Neuron (in vitro differentiated cells): ENCODE data around the gene THRAP3.

Experiments
- H2AFZ ChIP-seq: one replicate; pipeline ENCODE4 v1.6.1; 2013; ENCODE audit warnings: low read depth, mild to moderate bottlenecking, inconsistent platforms, low read length, moderate library complexity
- H3K27me3 ChIP-seq: one replicate; pipeline ENCODE4 v1.6.1; 2013; ENCODE audit warnings: low read length; ENCODE audit not compliant: insufficient read depth
- H3K36me3 ChIP-seq: one replicate; pipeline ENCODE4 v1.6.1; 2013; ENCODE audit warnings: low read length; ENCODE audit not compliant: insufficient read depth
- H3K4me1 ChIP-seq: one replicate; pipeline ENCODE4 v1.6.1; 2013; ENCODE audit warnings: low read length; ENCODE audit not compliant: insufficient read depth
- H3K4me3 ChIP-seq: 2 replicates; pipeline ENCODE4 v1.5.1; 2013; ENCODE audit warnings: mild to moderate bottlenecking, low read length, moderate library complexity
- H3K9me3 ChIP-seq: one replicate; pipeline ENCODE4 v1.6.1; 2013; ENCODE audit warnings: low read length

Gene THRAP3

GRCh38 chr1:36322041-36322785 lies 98.0 kb downstream of the THRAP3 start:
- Histone ChIP-seq H3K9me3 (no peaks in the 10 kb centered on the region), H3K4me3 (no peak overlapping the region), H3K27me3 (no peaks in the 10 kb centered on the region), H3K4me1 (peaks cover 20% of the 10 kb centered on the region), H3K36me3 (peaks cover 27% of the 10 kb centered on the region), H2AFZ (no peak overlapping the region)

- Histone ChIP-seq H3K27me3 (no peaks in the 10 kb centered on the region), H2AFZ (no peak overlapping the region), H3K4me3 (peak overlapping the region; percentile 45), H3K4me1 (peaks cover 20% of the 10 kb centered on the region), H3K36me3 (peaks cover 24% of the 10 kb centered on the region), H3K9me3 (no peaks in the 10 kb centered on the region)
Observed at GRCh38 chr1:36322786-36323635, 98.8 kb downstream of the THRAP3 start.

- Histone ChIP-seq H3K4me1 (peaks cover 20% of the 10 kb centered on the region), H3K9me3 (no peaks in the 10 kb centered on the region), H3K4me3 (peak within 1 kb of the TSS; percentile 46), H3K27me3 (no peaks in the 10 kb centered on the region), H2AFZ (no peak within 1 kb of the TSS), H3K36me3 (peaks cover 24% of the 10 kb centered on the region)
Observed at GRCh38 chr1:36323636-36324352, 99.6 kb downstream of the THRAP3 start, which contains the start of gene EVA1B. TSS of gene EVA1B (minus strand) at chr1:36323645. CDS start at chr1:36323037, 608 bp downstream.

DNA sequence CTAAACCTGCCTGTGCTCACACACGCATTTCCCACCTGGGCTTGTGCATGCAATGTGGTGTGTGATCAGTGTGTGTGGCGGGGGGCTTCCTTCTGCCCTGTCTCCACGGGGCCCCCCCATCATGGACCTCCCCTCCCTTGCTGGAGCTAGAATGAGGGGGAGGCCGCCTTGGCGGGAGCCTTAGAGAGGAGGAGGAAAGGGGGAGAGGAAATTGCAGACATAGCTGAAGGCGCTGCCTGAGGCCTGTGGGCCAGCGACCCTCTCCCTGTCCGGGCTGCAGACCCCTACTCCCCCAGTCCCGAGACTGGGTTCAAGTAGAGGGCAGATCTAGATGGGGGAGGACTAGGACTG lies 100.1 kb downstream of the THRAP3 start:
- Histone ChIP-seq H3K4me1 (peaks cover 20% of the 10 kb centered on the region), H2AFZ (no peak overlapping the region), H3K27me3 (no peaks in the 10 kb centered on the region), H3K9me3 (no peaks in the 10 kb centered on the region), H3K4me3 (peak overlapping the region; percentile 46), H3K36me3 (peaks cover 19% of the 10 kb centered on the region)

DNA sequence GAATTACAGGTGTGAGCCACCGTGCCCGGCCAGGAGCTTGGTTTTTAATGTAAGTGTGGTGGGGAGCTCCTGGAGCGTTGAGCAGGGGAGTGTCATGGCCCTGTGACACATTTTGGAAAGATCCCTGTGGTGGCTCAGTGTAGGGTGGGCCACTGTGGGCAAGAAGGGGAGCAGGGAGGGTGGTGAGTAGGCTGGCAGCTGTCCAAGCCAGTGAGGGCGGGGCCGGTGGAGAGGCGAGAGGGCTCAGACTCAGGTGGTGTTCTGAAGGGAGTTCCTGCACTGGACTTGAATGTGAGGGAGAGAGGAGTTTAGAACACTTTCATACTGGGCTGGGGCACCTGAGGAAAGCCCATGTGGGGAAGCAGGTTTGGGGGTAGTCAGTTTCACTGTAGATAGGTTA lies 102.3 kb downstream of the THRAP3 start:
- no peak overlapping the region for H3K4me3 ChIP-seq
- H3K9me3 ChIP-seq = no peaks in the 10 kb centered on the region
- H3K36me3 ChIP-seq = peaks cover 5% of the 10 kb centered on the region
- H3K27me3 ChIP-seq = no peaks in the 10 kb centered on the region
- H2AFZ ChIP-seq = no peak overlapping the region
- peaks cover 17% of the 10 kb centered on the region for H3K4me1 ChIP-seq

DNA sequence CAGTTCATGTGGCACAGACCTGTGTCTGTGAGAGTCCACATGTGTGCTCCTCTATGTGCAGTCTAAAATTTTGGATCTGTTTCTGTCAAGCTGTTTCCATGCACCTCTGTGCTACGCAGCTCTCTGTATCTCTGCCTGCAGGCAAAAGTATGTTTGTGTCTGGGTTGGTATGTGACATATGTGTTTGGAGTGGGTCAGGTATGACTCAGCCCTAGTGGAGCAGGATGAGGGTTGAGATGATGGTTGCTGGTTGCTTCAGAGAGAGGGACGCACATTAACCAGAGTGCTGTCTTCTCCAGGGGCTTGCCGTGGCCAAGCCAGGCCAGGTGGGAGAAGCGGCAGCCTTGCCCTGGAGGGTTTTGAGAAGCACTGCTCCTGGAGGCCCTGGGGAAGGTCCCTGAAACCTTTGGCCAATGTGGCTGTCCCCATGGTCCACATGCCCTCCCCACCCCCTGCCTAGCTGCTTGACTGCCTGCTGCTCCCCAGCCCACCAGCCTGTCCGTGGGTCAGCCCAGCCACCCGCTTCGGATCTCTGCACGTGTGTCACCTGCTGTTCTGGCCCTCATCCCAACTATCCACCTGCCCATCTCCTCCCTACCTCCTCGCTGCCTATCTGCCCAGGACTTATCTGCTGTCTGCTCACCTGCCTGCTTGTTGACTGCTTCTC lies 103.3 kb downstream of the THRAP3 start:
- Histone ChIP-seq H3K36me3 (no peaks in the 10 kb centered on the region), H3K4me1 (peaks cover 15% of the 10 kb centered on the region), H3K9me3 (no peaks in the 10 kb centered on the region), H3K27me3 (no peaks in the 10 kb centered on the region), H3K4me3 (no peak overlapping the region), H2AFZ (no peak overlapping the region)

GRCh38 chr1:36328088-36328480 lies 103.8 kb downstream of the THRAP3 start:
- H2AFZ ChIP-seq = no peak overlapping the region
- no peaks in the 10 kb centered on the region for H3K27me3 ChIP-seq
- H3K36me3 ChIP-seq = no peaks in the 10 kb centered on the region
- no peaks in the 10 kb centered on the region for H3K9me3 ChIP-seq
- peaks cover 13% of the 10 kb centered on the region for H3K4me1 ChIP-seq
- no peak overlapping the region for H3K4me3 ChIP-seq

DNA sequence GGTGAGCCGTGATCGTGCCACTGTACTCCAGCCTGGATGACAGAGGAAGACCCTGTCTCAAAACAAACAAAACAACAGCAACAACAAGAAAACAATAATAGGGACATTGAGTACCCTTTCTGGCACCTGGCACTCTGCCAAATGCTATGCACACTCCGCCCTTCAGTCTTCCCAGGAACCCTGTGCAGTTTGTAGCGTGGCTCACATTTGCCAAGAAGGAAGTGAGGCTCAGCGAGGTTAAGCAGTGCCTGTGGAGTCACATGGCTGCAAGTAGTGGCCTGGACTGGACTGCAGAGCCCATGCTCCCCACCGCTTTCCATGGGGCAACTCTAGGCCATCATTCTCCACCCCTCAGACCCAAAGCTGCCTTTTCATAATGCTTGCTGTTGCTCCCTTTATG lies 104.5 kb downstream of the THRAP3 start:
- H3K27me3 ChIP-seq = no peaks in the 10 kb centered on the region

DNA sequence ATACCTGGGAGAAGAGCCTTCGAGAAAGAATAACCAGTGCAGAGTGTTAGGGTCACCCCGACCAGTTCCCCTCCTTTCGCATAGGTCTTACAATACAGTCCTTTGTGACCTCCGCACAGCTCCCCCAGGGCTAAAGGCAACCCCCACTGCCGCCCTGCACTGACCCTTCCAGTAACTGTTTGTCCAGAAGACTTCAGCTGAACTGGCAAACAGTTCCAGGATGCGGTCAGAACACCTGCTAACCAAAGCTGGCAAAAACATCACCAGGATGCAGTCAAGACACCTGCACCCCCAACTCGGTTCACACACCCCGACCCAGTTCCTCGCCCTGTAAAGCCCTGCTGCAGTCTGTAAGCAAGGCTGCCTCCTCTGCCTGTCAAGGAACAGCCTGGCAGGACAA lies 105.6 kb downstream of the THRAP3 start:
- Histone ChIP-seq H3K36me3 (no peaks in the 10 kb centered on the region), H3K9me3 (no peaks in the 10 kb centered on the region), H3K27me3 (no peaks in the 10 kb centered on the region), H3K4me3 (no peak overlapping the region), H3K4me1 (no peaks in the 10 kb centered on the region), H2AFZ (no peak overlapping the region)

More for the DNA sequence above, 104.5 kb downstream of the THRAP3 start:
- H3K9me3 ChIP-seq = no peaks in the 10 kb centered on the region
- no peak overlapping the region for H3K4me3 ChIP-seq
- no peak overlapping the region for H2AFZ ChIP-seq
- no peaks in the 10 kb centered on the region for H3K36me3 ChIP-seq
- H3K4me1 ChIP-seq = peaks cover 11% of the 10 kb centered on the region

DNA sequence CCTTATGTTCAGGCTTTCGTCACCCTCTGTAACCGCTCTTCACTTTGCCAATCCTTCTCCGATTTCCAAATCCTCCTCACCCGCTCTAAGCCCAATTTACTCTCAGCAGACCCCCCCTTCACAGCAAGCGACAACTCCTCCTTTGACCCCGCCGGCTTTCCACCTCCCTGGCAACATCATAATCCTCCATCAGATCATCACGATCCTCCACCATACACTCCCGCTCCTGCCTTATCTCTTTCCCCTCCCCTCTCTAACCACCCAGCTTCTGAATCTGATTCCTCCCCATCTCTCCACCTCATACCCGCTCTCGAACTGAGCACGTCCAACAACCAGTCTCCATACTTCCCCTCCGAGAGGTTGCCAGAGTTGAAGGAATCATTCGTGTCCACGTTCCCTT lies 106.7 kb downstream of the THRAP3 start:
- no peak overlapping the region for H2AFZ ChIP-seq
- no peaks in the 10 kb centered on the region for H3K36me3 ChIP-seq
- H3K4me3 ChIP-seq = no peak overlapping the region
- no peaks in the 10 kb centered on the region for H3K27me3 ChIP-seq
- H3K4me1 ChIP-seq = no peaks in the 10 kb centered on the region
- H3K9me3 ChIP-seq = no peaks in the 10 kb centered on the region

DNA sequence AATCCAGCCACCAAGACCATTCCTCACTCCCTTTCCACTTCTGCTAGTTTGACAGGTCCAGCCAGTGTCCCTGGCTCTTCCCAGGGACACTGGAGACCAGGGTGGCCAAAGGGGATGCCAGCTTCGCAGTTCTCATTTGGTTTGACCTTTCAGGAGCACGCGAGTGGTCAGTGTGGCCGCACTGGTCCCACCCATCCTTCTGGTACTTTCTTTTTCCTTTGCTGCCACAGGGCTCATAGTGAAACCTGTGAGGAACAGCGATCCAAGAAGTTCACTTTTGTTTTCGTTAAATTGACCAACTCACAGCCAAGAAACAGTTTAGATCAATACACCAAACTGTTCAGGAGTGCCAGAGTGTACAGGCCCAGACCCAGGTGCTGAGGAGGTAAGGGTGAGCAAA lies 113.6 kb downstream of the THRAP3 start:
- no peaks in the 10 kb centered on the region for H3K27me3 ChIP-seq
- peaks cover 6% of the 10 kb centered on the region for H3K4me1 ChIP-seq
- no peaks in the 10 kb centered on the region for H3K9me3 ChIP-seq
- no peak overlapping the region for H2AFZ ChIP-seq
- H3K36me3 ChIP-seq = no peaks in the 10 kb centered on the region
- H3K4me3 ChIP-seq = no peak overlapping the region

DNA sequence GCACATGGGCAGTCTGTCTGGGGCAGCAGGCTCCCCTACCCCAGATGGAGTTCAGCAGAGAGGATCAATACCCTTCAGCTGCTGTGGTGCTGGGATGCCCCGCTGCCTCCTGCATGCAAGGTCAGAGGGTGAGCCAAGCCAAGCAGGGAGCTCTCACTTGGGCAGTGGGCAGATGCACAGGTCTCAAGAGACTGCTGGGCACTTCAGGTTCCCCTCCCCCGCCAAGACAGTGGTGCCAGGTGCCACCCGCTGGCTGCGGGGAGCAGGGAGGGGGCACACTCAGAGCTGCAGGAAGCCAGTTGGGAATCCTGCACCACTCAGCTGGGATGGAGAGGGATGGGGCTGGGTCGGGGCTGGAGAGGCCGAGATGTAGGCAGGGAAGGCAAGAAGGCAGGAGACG lies 115.0 kb downstream of the THRAP3 start:
- peaks cover 6% of the 10 kb centered on the region for H3K4me1 ChIP-seq
- H3K4me3 ChIP-seq = no peak overlapping the region
- no peak overlapping the region for H2AFZ ChIP-seq
- no peaks in the 10 kb centered on the region for H3K9me3 ChIP-seq
- H3K36me3 ChIP-seq = peaks cover 10% of the 10 kb centered on the region
- no peaks in the 10 kb centered on the region for H3K27me3 ChIP-seq
